Measurements from ENCODE around the gene APCDD1.
"Not testable (repeated sequence)": the region's sequence is repeated elsewhere in the genome, so short reads cannot be mapped to it uniquely, and the experiment has no call there.

APCDD1 gene

DNA sequence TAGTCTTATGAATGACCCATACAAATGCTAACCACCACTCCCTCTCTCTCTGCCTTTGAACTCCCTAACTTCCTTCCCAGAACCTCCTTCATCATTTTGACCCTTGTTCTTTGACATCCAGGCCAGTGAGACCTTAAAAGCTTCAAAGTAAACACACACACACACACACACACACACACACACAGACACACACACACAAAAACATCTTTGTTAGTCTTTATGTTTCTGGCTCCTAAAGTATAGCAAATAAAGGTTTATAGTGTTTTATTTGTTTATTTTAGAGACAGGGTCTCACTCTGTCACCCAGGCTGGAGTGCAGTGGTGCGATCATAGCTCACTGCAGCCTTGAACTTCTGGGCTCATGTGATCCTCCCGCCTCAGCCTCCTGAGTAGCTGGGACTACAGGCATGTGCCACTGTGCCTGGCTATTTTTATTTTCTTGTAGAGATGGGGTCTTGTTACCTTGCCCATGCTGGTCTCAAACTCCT, 9.8 kb downstream of the APCDD1 start:
- DNase-seq, result not testable (repeated sequence)

DNA sequence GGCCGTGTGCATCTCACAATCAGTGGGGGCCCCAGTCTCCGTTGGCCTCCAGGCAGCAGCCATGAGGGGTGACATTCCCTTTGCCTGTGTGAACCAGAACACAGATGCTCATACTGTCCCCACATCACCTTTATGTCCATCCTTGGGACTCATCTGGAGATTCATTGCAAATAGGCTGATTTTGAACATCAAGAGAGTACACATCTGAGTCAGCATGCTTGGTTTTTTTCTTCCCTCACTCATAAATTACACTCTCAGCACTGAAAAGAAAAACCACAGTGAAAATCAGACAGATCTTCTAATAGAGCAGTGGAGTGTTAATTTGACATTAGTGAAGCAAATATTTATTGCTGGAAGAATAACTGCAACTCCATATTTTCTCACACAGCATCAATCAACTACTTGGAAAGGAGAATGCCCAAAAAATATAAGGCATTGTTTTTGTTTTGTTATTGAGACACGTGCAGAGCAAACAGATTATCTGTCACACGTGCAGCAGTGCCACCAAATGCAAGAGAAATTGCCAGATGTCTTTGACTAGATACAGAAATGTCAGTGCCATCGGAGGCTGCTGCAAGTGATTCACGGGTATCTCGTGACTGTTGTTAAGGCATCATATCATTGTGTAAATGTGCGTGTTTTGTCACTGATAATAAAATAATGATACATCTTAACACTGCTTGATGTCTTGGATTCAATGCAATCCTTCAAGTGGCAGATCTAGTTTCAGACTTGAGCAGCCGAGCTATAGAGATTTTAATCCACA, 10.9 kb downstream of the APCDD1 start:
- DNase-seq, result no peak

DNA sequence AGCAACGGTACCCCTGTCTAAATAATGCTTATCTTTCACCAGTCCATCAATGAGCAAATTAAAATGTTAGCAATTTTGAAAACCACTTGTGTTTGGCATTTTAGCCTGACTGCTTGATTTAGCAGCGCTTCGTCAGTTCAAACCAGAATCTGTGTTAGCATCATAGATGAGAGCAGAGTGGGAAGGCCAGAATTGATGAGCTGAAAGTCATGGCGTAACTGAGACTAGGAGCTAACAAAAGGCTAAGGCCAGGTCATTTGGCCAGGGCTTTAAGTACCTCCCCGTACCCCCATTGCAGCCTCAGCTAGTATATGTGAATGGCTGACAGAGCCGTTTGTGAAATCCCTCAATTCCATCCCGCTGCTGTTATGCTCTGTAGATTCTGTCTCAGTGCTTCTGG, 16.0 kb downstream of the APCDD1 start:
- no peak for DNase-seq

DNA sequence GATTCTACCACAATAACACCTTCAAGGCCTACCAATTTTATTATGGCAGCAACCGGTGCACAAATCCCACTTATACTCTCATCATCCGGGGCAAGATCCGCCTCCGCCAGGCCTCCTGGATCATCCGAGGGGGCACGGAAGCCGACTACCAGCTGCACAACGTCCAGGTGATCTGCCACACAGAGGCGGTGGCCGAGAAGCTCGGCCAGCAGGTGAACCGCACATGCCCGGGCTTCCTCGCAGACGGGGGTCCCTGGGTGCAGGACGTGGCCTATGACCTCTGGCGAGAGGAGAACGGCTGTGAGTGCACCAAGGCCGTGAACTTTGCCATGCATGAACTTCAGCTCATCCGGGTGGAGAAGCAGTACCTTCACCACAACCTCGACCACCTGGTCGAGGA, 17.1 kb downstream of the APCDD1 start:
- DNase-seq, result no peak

DNA sequence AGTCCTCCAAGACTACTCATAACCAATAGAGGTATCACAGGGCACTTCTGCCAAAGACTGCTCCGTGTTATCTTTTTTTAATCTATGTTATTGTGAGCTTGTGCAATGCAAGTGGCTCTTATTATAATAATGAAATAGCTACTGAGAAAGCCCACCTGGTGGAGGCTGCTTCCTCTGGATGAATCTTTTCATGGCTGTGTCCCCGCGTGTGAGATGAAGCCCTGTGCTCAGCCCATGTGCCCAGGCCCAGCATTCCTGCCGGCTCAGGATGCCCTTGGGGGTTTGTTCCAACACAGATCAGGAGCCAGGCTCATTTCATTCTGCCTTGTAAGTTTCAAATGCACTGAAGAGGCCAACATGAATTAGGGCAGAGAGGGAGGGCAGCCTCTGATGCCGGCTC, 18.7 kb downstream of the APCDD1 start:
- DNase-seq, result no peak

DNA sequence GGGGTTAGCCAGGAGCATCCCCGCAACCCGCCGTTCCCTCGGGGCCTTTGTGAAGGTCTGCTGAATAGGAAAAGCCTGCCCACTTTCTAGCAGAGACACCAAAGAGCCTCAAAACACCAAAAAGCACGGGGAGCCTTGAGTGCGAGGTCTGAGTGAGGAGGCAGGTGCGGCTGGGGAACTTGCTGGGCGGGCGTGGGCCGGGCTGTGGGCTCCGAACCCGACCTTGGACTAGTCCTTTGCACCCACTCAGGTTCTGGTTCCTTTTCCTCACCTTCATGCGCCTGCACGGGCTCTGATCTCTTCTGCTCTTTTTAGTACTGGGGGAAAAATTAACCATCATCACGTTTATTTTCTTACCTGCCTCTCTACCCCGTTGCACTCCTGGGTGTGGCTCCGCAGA, 19.9 kb downstream of the APCDD1 start:
- no peak for DNase-seq

DNA sequence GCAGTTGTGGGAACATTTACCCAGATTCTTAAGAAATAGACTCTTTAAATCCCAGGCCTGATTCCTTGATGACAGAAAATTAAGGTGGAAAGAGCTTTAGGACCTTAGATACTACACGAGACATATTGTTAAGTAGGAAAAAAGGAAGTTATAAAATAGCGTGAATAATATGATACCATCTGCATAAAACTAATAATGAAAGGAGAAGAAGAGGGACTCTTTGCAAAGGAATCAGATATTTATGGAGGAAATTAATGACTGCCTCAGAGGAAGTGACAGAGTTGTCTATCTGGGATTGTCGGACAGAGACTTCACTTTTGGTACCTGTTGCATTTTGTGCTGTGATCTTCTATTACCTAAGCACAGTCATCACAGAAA, 20.8 kb downstream of the APCDD1 start:
- no peak for DNase-seq

DNA sequence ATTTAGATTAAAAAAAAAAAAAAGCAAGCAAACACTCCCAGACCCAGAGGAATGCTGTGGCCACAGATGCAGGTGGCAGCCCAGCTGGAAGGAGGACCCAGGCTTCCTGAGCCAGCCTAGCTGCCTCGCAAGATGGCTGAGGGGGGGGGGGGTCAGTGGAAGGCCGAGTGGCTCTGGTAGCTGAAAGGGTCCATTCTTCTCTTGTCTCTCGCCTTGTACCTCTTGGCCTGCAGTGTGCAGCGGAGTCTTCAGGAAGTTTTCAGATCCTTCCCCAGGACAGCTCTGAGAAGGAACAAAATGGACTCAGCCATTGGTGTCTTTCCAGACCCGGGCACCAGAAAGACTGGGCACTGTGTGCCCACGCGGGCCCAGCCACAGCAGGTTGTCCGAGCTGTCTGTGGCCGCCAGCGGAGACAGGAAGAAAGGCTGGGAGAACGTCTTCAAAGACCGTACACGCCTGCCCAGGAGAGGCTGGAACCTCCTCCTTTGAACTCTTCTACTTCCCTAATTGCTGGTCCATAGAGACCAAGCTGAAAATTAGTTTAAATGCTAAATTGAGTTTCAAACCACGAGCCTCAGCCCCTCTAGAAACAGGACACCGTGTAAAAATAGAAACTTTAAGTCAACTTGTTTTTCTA, 21.3 kb downstream of the APCDD1 start:
- DNase-seq, result no peak

DNA sequence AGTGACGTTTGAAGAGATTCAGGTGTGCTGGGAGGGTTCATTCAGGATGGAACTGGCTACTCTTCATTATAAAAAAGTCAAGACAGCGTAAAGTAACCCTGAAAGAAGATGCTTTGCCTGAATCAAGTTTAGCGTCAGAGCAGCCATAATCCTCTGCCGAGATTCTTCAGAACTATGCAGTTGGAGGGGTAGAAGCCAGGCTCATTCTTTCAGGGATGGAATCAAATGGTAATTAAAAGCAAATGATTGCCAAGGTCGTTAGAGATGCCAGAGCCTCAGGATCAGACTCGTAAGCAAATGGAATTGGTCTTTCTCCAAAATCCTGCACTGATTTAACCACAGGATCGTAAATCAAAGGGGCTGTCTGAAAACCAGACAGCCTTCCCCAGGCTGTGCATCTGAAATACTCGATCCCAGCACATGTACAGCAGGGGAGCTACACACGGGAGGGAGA, 21.9 kb downstream of the APCDD1 start:
- no peak for DNase-seq

DNA sequence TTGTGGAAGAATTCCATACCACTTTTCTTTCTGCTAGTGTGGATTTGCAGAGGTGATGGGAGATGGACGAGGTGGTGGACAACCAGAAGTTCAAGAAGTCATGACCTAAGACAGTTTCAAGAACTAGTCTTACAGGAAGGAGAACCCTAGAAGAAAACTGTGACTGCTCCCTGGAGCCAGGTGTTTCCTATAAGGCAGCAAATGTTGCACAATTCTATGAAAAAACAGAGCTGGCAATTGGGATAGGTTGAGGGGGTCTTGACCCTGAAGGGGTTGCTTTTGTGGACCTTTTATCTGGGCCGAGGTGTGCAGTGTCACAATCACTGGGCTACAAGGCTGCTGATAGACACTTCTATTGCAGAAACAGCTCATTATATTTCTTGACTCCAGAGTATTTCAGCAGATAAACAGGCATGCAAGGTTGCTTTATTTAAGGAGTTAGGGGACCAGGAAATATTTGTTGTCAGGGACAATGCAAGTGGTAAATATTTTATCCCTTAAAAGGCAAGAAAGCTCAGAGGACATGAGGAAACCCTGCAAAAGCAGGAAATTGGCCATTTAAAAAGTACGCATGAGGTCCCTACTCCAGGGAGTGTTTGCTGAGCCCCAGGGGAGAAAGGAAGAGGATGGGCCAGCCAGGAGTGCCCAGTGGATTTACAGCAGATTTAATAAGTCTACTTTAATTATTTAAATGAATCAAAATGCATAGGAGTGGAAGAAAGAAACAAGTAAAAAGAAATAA, 22.9 kb downstream of the APCDD1 start:
- DNase-seq, result no peak

DNA sequence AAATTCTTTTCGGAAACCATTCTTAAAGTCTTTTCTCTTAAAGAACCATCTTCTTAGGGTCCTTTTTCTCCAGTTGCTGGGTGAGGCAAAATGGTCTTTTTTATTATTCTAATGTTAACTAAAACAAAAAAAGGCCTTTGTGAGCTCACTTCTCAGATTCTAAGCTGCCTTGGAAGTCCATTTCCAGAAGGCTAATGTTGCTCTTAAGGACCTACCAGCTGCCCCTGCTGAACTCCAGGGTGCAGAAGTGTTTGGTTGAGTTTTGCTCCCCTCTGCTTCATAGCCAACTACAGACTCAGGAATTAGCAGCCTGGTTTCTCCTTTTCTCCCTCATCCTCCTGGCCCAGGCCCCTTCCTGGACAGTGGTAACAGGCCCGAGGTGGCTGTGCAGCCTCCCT, 23.4 kb downstream of the APCDD1 start:
- no peak for DNase-seq

DNA sequence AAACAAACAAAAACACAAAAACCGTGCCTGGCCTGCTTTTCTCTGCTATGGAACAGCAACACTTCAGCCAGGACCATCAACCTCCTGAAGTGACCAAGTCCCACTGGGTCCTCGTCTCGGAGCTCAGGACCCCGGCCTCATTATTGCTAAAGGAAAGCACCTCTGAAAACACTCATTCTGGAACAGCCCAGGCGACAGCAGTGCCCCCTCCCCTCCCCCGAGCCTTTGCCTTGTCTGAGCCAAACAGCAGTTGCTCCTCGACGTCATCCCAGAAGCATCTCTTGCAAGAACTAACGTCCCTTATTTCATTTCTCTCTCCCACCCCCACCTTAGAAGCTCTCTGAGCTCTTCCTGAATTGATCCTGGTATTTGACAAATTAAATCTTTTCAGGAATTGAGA, 27.4 kb downstream of the APCDD1 start:
- no peak for DNase-seq

DNA sequence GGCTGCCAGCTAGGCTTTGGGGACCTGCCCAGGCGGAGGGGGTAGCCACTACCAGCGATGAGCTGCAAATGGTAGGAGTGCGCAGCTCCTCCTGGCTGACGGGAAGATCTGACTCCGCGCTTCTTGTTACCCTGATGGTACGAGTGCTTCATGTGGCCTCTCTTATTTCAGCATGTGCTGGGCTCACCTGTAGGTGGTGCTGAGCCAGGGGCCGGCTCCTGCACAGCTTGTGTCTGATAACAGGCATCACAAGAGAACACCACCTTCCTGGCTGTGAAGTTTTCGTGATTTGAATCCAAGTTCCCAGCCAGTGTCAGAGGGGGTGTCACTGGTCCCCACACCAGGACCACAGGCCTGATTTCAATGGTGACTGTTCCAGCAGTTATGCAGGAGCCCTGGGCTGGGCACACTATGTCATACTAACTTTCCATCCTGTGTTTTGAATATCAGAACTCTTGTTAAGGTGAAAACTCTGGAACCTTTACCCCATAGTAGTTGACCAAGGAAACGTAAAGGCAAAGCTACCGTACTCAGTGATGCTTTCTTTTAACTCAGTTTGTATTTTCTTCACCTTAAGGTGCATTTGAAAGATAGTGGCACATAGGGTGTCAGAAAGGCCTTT, 28.0 kb downstream of the APCDD1 start:
- DNase-seq, result no peak

DNA sequence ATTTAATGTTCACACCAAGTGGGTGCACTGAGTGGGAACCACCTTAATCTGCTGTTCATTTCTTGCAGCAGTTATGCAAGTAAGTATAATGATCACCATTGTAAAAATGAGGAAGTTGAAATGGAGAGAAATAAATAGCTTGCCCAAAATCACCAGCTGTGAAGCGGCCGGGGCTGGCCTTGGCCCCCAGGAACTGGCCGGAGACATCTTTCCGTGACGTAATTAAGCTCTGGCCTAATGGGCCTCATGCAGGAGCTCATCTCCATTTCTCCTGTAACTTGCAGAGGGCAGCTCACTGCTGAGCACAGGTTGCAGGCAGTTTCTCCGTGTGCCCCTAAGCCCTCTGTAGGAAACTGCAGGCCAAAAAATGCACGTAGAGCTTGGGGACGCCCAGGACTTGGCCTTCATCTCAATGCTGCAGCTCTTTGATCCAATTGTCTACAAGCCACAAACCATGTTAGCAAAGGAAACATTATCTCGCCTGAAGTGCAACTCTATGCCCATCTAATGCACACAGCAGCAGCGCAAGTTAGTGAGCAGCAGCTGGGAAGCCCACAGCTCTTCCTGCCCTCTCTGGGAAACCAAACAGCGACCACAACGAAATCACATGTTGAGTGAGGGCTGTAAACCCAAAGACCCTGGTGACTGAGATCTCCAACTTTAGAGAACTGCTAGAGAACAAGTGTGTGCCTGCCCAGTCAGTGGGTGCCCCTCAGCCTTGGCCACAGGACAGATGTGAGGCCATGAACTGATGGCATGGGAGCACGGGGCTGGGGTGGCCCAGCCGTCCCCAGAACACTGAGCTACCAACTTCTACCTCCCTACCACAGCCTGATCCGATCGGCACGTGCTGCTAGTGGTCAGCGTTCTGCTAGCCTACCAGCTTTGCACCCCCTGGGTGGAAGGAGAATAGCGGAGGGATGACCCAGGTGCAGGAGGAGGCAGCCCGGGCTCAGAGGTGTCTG, 28.8 kb downstream of the APCDD1 start:
- DNase-seq, result no peak

DNA sequence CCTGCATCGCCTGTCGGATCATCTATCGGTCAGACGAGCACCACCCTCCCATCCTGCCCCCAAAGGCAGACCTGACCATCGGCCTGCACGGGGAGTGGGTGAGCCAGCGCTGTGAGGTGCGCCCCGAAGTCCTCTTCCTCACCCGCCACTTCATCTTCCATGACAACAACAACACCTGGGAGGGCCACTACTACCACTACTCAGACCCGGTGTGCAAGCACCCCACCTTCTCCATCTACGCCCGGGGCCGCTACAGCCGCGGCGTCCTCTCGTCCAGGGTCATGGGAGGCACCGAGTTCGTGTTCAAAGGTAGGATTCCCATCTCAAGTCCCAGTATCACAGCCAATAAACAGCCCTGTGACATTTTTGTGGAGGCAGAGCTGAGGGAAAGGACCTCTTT, 31.0 kb downstream of the APCDD1 start:
- DNase-seq, result no peak

DNA sequence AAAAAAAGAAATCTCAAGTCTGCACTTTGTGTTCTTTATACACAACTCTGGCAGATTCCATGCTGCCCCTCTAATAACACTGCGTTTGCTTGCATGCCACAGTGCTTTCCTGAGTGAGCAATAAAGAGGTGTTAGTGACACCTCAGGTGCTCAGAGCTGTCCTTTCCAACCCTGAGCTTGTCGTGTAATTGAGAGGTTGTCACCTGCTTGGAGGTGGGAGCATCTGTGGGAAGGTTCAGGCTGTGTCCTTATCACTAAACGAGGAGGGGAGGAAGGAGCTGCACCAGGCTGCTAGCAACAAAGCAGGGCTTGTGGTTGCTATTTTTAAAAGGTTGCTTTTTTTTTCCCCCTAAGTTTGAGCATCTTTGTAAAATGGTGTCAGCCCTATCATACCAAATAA, 31.9 kb downstream of the APCDD1 start:
- DNase-seq, result no peak

DNA sequence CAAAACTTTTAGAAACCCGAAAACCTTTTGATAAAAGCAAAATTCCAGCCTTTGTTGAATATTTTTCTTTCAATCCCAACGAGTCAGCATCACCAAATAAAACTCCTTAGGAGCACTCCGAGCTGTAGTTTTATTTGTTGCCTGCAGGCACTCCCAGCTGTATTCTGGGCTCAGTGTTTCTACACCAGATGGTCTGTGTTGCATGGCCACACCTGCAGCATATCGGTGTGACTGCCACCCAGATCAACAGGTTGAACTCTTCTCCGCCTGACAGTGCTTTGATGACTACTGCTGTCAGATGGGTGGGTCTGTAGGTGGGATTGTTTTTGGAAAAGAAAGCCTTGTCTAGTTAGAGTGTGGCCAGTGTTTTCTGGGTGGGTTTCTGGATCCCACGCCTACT, 32.7 kb downstream of the APCDD1 start:
- no peak for DNase-seq

DNA sequence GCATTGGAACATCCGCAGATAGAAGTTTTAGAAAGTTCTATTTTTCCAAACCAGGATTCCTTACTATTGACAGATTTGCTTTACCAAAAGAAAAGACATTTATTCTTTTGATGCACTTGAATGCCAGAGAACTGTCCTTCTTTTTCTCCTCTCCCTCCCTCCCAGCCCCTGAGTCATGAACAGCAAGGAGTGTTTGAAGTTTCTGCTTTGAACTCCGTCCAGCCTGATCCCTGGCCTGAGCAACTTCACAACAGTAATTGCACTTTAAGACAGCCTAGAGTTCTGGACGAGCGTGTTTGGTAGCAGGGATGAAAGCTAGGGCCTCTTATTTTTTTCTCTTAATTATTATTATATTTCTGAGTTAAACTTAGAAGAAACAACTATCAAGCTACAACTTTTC, 33.6 kb downstream of the APCDD1 start:
- DNase-seq, result no peak

DNA sequence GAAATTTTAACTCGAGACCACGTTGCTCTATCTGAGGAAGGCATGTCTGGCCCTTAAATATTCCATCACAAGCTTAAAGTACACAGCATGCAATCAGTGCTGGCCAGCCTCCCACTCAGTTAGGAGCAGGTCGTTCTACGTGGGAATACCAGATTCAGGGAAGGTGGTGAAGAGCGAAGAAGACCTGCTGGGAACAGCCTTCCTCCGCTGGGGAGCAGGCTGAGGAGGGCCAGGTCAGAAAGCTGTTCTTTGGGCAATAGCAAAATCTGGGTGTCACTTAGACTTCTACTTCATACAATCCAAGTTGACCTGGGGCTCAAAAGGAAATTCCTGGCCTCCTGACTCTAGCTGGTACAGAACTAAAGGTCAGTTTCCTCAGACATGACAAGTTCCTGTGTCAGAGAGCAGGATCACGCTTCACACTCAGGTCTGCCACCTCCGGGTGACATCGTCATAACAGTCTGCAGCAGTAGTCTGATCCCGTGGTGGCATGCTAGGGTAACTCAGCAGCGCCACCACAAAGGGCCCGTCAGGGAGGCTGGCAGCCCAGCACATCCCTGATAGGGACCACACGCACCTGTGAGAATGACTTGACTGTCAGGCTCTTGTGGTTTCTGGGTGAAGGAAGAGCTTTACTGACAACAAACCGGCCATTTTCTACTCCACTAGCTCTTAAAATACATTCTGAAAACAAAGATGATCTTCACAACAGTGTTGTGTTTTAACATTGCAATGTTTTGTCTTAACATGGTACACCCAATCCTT, 36.1 kb downstream of the APCDD1 start:
- DNase-seq, result peak; percentile 66 to 69

DNA sequence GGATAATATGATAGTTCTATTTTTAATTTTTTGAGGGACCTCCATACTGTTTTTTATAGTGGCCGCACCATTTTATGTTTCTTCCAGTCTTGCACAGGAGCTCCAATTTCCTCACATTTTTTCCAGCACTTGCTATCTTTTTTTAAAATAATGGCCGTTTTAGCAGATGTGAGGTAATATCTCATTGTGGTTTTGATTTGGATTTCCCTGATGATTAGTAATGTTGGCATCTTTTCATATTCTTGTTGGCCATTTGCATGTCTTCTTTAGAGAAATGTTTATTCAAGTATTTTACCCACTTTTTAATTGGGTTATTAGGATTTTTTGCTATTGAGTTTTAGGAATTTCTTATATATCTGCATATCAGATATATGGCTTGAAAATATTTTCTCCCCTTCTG, 41.5 kb downstream of the APCDD1 start:
- DNase-seq, result no peak

DNA sequence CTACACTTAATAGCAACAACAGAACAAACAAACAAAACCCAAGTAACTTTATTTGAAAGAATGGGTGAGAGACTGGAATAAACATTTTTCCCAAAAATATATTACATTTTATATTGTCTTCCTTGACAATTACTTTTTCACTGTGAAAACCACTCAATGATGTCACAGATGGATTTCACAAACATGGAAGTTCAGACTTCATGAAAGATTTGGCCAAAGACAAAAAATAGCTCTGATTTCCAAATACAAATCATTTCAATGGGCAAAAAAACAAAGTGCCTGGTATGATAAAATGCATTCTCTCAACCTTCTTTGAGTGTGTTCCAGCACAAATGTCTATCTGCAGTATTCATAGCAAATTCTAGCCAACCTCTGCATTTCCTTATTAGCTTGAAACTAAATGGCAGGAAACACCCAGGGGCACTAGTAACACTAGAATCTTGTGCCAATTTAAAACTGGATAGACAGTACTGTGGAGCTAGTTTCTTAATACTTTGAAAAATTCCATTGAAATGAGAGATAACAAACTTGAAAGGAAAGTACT, 42.8 kb downstream of the APCDD1 start:
- DNase-seq, result no peak
